PC-9 (cell line): ENCODE results near the gene PMIS2. TPM values are rescaled to one million over a fixed set of nuclear protein-coding genes. Genes with fewer than 3 reads are reported as not detected.

Source experiments
- BruUV-seq: library from RNA; stranded (reverse); fragments of 400-500 nt; replicated peaks from 2 replicates; lab custom pipeline; 2021; lab: Mats Ljungman, UMichigan
- CTCF ChIA-PET: fragments of 300-600 bp; sonication (Branson Sonifier 250); formaldehyde crosslinking; loops from one replicate; lab custom pipeline; 2022; ENCODE audit warnings: antibody characterized with exemption; lab: Charles Lee
- POLR2A ChIA-PET: fragments of 300-600 bp; sonication (Branson Sonifier 250); formaldehyde crosslinking; loops from one replicate; lab custom pipeline; 2022; ENCODE audit warnings: antibody characterized with exemption; ENCODE audit not compliant: unreplicated experiment; lab: Charles Lee
- DNase-seq, 2 experiments: peaks; one replicate each; pipeline versions ENCODE4 v3.0.0 to v3.0.0-alpha.2; 2015 to 2022; ENCODE audit warnings: mixed read lengths in 1 of 2
- H2AFZ ChIP-seq: fragments of 200-600 bp; sonication (generic); 2 replicates; pipeline ENCODE4 v1.8.1; 2017; ENCODE audit warnings: antibody characterized with exemption
- H3F3A ChIP-seq: fragments of 200-600 bp; sonication (generic); 2 replicates; pipeline ENCODE4 v1.8.1; 2017; ENCODE audit warnings: antibody characterized with exemption, mild to moderate bottlenecking, low read depth; ENCODE audit not compliant: insufficient read depth
- H3K27ac ChIP-seq: fragments of 200-600 bp; sonication (generic); 2 replicates; pipeline ENCODE4 v1.6.1; 2016; ENCODE audit warnings: mixed run types
- H3K27me3 ChIP-seq: fragments of 200-600 bp; sonication (generic); 2 replicates; pipeline ENCODE4 v1.6.1; 2016; ENCODE audit warnings: low read depth, mixed run types; ENCODE audit not compliant: insufficient read depth
- H3K36me3 ChIP-seq: fragments of 200-600 bp; sonication (generic); 2 replicates; pipeline ENCODE4 v1.6.1; 2016; ENCODE audit warnings: low read depth, mixed run types
- H3K4me1 ChIP-seq: fragments of 200-600 bp; sonication (generic); replicated peaks from 2 replicates; pipeline ENCODE4 v1.6.1; 2016; ENCODE audit warnings: mixed run types; ENCODE audit not compliant: insufficient read depth
- H3K4me2 ChIP-seq: fragments of 200-600 bp; sonication (generic); 2 replicates; pipeline ENCODE4 v1.6.1; 2017; ENCODE audit warnings: mixed run types
- H3K4me3 ChIP-seq: fragments of 200-600 bp; sonication (generic); 2 replicates; pipeline ENCODE4 v1.6.1; 2016; ENCODE audit warnings: mixed run types
- H3K79me2 ChIP-seq: fragments of 200-600 bp; sonication (generic); 2 replicates; pipeline ENCODE4 v1.6.1; 2017; ENCODE audit warnings: low read depth, mixed run types
- H3K9me2 ChIP-seq: fragments of 200-600 bp; sonication (generic); 2 replicates; pipeline ENCODE4 v1.8.1; 2017; ENCODE audit warnings: mild to moderate bottlenecking; ENCODE audit not compliant: insufficient read depth
- H3K9me3 ChIP-seq: fragments of 200-600 bp; sonication (generic); 2 replicates; pipeline ENCODE4 v1.8.1; 2016; ENCODE audit warnings: low read depth; ENCODE audit not compliant: insufficient read depth
- H4K20me1 ChIP-seq: fragments of 200-600 bp; sonication (generic); 2 replicates; pipeline ENCODE4 v1.8.1; 2017; ENCODE audit not compliant: insufficient read depth
- EZH2 ChIP-seq: fragments of 200-600 bp; sonication (generic); IDR thresholded peaks from 2 replicates; pipeline ENCODE4 v1.8.0; 2017; ENCODE audit warnings: antibody characterized with exemption, low read depth
- intact Hi-C: fragments of 100-400 bp; cut with micrococcal nuclease; formaldehyde crosslinking; loops from one replicate; pipeline ENCODE4 v1.10.0; 2022; ENCODE audit not compliant: unreplicated experiment
- total RNA-seq: library from RNA; stranded (reverse); gene quantifications from 2 replicates; pipeline ENCODE4 v1.2.3, GENCODE V29; 2021
- TF ChIP-seq, protein P1 (sequence below): fragments of 200-600 bp; sonication (generic); conservative IDR thresholded peaks from 2 replicates; pipeline ENCODE4 v1.6.1; 2017; ENCODE audit warnings: mixed run types, antibody characterized with exemption, mild to moderate bottlenecking, moderate library complexity

PMIS2 gene
- total RNA-seq, 1 experiment from 2014 or later, result not detected

DNA sequence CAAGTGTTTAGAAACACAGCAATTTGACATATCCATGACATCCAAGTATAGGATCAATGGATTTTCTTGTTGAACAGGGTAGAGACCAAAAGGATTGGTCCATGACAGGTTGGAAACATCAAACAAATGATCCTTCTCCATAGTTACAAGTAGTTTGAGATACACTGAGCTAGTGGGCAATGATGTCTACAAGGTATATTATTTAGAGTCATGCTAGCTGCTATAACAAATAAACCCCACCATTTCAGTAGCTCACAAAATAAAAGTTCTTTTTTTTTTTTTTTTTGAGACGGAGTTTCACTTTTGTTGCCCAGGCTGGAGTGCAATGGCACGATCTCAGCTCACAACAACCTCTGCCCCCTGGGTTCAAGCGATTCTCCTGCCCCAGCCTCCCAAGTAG, 21.7 kb downstream of the PMIS2 start:
- Histone ChIP-seq H3K27ac (no peak overlapping the region), H3K9me2 (no peaks in the 10 kb centered on the region), H4K20me1 (no peaks in the 10 kb centered on the region), H3F3A (no peaks in the 10 kb centered on the region), H3K4me3 (no peak overlapping the region), H3K4me2 (no peak overlapping the region), H3K27me3 (no peaks in the 10 kb centered on the region), H3K79me2 (no peaks in the 10 kb centered on the region), H2AFZ (no peak overlapping the region), H3K36me3 (no peaks in the 10 kb centered on the region), H3K4me1 (peaks cover 17% of the 10 kb centered on the region), H3K9me3 (peaks cover 12% of the 10 kb centered on the region)
- CTCF ChIA-PET, result no interaction called here
- no peak for DNase-seq
- TF ChIP-seq, protein P1, sequence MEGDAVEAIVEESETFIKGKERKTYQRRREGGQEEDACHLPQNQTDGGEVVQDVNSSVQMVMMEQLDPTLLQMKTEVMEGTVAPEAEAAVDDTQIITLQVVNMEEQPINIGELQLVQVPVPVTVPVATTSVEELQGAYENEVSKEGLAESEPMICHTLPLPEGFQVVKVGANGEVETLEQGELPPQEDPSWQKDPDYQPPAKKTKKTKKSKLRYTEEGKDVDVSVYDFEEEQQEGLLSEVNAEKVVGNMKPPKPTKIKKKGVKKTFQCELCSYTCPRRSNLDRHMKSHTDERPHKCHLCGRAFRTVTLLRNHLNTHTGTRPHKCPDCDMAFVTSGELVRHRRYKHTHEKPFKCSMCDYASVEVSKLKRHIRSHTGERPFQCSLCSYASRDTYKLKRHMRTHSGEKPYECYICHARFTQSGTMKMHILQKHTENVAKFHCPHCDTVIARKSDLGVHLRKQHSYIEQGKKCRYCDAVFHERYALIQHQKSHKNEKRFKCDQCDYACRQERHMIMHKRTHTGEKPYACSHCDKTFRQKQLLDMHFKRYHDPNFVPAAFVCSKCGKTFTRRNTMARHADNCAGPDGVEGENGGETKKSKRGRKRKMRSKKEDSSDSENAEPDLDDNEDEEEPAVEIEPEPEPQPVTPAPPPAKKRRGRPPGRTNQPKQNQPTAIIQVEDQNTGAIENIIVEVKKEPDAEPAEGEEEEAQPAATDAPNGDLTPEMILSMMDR, result no peak
- no peak for TF ChIP-seq EZH2
- intact Hi-C loops, result no loop called here
- no TSS peak for BruUV-seq
- POLR2A ChIA-PET, result no interaction called here

GRCh38 chr19:35608251-35608650, 22.3 kb downstream of the PMIS2 start:
- DNase-seq, result no peak
- Histone ChIP-seq H3K9me2 (no peaks in the 10 kb centered on the region), H3K4me3 (no peak overlapping the region), H3K79me2 (peaks cover 4% of the 10 kb centered on the region; the same call in 1 of the 2 replicates), H3K4me1 (peaks cover 17% of the 10 kb centered on the region), H3K27ac (no peak overlapping the region), H3F3A (no peaks in the 10 kb centered on the region), H3K36me3 (no peaks in the 10 kb centered on the region), H2AFZ (no peak overlapping the region), H3K9me3 (peaks cover 12% of the 10 kb centered on the region), H3K4me2 (no peak overlapping the region), H4K20me1 (no peaks in the 10 kb centered on the region), H3K27me3 (no peaks in the 10 kb centered on the region)
- ChIA-PET CTCF (no interaction called here), POLR2A (no interaction called here)
- intact Hi-C loops, result no loop called here
- TF ChIP-seq, protein P1, result no peak
- TF ChIP-seq EZH2, result no peak
- BruUV-seq, result no TSS peak

DNA sequence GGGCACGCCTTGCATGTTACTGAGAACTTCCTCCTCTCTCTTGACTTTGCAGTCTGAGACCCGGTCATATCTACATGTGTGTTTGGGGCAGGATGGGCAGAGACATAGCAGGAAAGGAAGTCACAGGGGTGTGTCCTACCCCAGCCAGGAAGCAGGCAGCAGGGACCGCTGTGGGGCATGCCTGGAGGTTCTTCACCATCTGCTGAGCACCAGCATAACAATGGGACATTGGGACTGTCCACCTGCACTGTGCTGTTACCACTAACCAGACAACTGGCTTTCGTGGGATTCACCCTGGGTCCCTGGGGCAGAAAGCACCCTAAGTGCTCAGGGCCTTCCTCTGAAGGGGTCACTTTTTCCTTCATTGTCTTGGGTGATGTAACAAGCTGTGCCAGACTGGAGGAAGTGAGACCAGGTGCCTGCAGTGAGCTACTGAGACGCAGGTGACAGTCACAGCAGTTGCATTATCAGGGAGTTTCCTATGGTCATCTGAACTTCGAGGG, 23.9 kb downstream of the PMIS2 start:
- no peak overlapping the region for H2AFZ ChIP-seq
- H3K9me3 ChIP-seq, result peaks cover 12% of the 10 kb centered on the region
- ChIA-PET POLR2A (no interaction called here), CTCF (no interaction called here)
- H4K20me1 ChIP-seq, result no peaks in the 10 kb centered on the region
- H3K27ac ChIP-seq, result no peak overlapping the region
- intact Hi-C loops, result no loop called here
- no peak for DNase-seq
- TF ChIP-seq EZH2, result no peak
- TF ChIP-seq, protein P1, result no peak
- H3K4me3 ChIP-seq, result no peak overlapping the region
- BruUV-seq, result no TSS peak
- H3K27me3 ChIP-seq, result no peaks in the 10 kb centered on the region
- H3K4me1 ChIP-seq, result peaks cover 9% of the 10 kb centered on the region
- H3K79me2 ChIP-seq, result peaks cover 4% of the 10 kb centered on the region; the same call in 1 of the 2 replicates
- H3F3A ChIP-seq, result no peaks in the 10 kb centered on the region
- no peak overlapping the region for H3K4me2 ChIP-seq
- no peaks in the 10 kb centered on the region for H3K9me2 ChIP-seq
- H3K36me3 ChIP-seq, result no peaks in the 10 kb centered on the region
